GM18505 (cell line): ENCODE measurements around the gene DNMT3L.
"Not testable (repeated sequence)": the region's sequence is repeated elsewhere in the genome, so short reads cannot be mapped to it uniquely, and the experiment has no call there.

ENCODE experiments used
- ATAC-seq: cut with Tn5 transposase; IDR thresholded peaks from one replicate; pipeline ENCODE4 v1.9.1; 2021; ENCODE audit not compliant: unreplicated experiment
- POLR2A ChIP-seq: IDR thresholded peaks from 4 replicates; pipeline ENCODE4 v1.6.1; 2011; ENCODE audit warnings: borderline replicate concordance; ENCODE audit not compliant: insufficient read depth, insufficient read length; ENCODE audit errors: extremely low read depth

The DNMT3L gene

GRCh38 chr21:44261675-44262295 is at the start of gene DNMT3L:
TSS of gene DNMT3L (minus strand) at chr21:44261897. CDS start at chr21:44261259, 638 bp downstream.
- TF ChIP-seq POLR2A: no peak
- no peak for ATAC-seq

GRCh38 chr21:44310628-44311507 is 49.2 kb upstream of the DNMT3L start:
- no peak for TF ChIP-seq POLR2A
- no peak for ATAC-seq

- no peak for ATAC-seq
- TF ChIP-seq POLR2A: no peak
These were observed 45.4 kb upstream of the DNMT3L start for GRCh38 chr21:44306936-44307704.

GRCh38 chr21:44305691-44306090 is 44.0 kb upstream of the DNMT3L start:
- no peak for TF ChIP-seq POLR2A
- ATAC-seq: no peak

- TF ChIP-seq POLR2A: no peak
- no peak for ATAC-seq
These were observed 43.2 kb upstream of the DNMT3L start for GRCh38 chr21:44304877-44305293.

GRCh38 chr21:44304011-44304616 is 42.4 kb upstream of the DNMT3L start:
- no peak for ATAC-seq
- no peak for TF ChIP-seq POLR2A

- peak; percentile 17 for TF ChIP-seq POLR2A
- ATAC-seq: no peak
These were observed 41.8 kb upstream of the DNMT3L start for GRCh38 chr21:44303490-44303981.

- ATAC-seq: not testable (repeated sequence)
These were observed 41.1 kb upstream of the DNMT3L start for GRCh38 chr21:44302573-44303401.

- no peak for TF ChIP-seq POLR2A
- ATAC-seq: no peak
These were observed 40.3 kb upstream of the DNMT3L start for GRCh38 chr21:44301961-44302406.

- no peak for TF ChIP-seq POLR2A
- no peak for ATAC-seq
These were observed 39.4 kb upstream of the DNMT3L start for GRCh38 chr21:44301141-44301540.

- peak; percentile 24 for ATAC-seq
- TF ChIP-seq POLR2A: peak; percentile 39
These were observed 38.7 kb upstream of the DNMT3L start for GRCh38 chr21:44300262-44300959.
